ENCODE measurements around the gene PRKCH. TPM values are rescaled to one million over a fixed set of nuclear protein-coding genes. Genes with fewer than 3 reads are reported as not detected.
A peak's percentile ranks its signal among the peaks of the same experiment; 100 is the strongest.

The PRKCH gene
- total and polyA plus RNA-seq, 9 of the 15 experiments (the other 6 are each of a cell fraction or from before 2014, with no cell fraction given) = 0.61 to 4.4 (median 4.0) TPM

GRCh38 chr14:61563162-61563511, 241.8 kb downstream of the PRKCH start:
- Histone ChIP-seq H3K27ac (ENCODE audit: extremely low read depth, low read depth, low read length) (peak overlapping the region; percentile 81; the same call in 2 of the 3 replicates), H3K9me1 (ENCODE audit: control insufficient read depth, insufficient read depth, low read length) (no peaks in the 10 kb centered on the region), H3K9ac (ENCODE audit: insufficient read depth in 1 of 2, low read depth in 2 of 2, low read length in 2 of 2) (peak overlapping the region; percentile 43 to 57; a peak in 1 of 4 replicates), H3K79me2 (ENCODE audit: control insufficient read depth, insufficient read depth, low read length) (no peaks in the 10 kb centered on the region), H3K27me3 (ENCODE audit: control insufficient read depth in 2 of 2, insufficient read depth in 2 of 2, low read length in 2 of 2) (no peaks in the 10 kb centered on the region), H3K4me3 (no peak overlapping the region), H2AFZ (ENCODE audit: low read depth, low read length) (peak overlapping the region; percentile 74), H3K4me2 (ENCODE audit: insufficient read depth, low read length) (peak overlapping the region; percentile 5; the same call in 1 of the 2 replicates), H4K20me1 (replicated peaks; ENCODE audit: control insufficient read depth, insufficient read depth, low read length) (no peaks in the 10 kb centered on the region), H3K36me3 (ENCODE audit: control insufficient read depth, insufficient read depth, low read length) (no peaks in the 10 kb centered on the region), H3K9me3 (replicated peaks; ENCODE audit: control insufficient read depth, insufficient read depth, low read depth, low read length) (no peaks in the 10 kb centered on the region), H3K4me1 (replicated peaks in 1 of 2; ENCODE audit: control insufficient read depth in 2 of 2, insufficient read depth in 2 of 2, low read length in 2 of 2) (peaks cover 29 to 54% of the 10 kb centered on the region in 2 experiments)
- TF ChIP-seq FOSL1 (tag; conservative IDR thresholded peaks at IDR 0.05) (peak; percentile 35; the same call in 1 of the 2 replicates), BACH1 (tag; IDR thresholded peaks at IDR 0.05) (peak; percentile 35; the same call in 1 of the 2 replicates), TCF3 (CRISPR knock-in tag; IDR thresholded peaks at IDR 0.05) (no peak), ZNF318 (IDR thresholded peaks at IDR 0.05; ENCODE audit: borderline replicate concordance in 1 of 2, low read depth in 1 of 2) (0 out of 4 replicates have a peak, but pooled peaks of 1 of the 2 experiments have one; percentile 3), NR2C2 (CRISPR knock-in tag; IDR thresholded peaks at IDR 0.05) (no peak), NR2C2 (tag; IDR thresholded peaks at IDR 0.05) (0 out of 2 replicates have a peak, but pooled peaks have one; percentile 3), ZNF717 (CRISPR knock-in tag; IDR thresholded peaks at IDR 0.05) (no peak), MEF2D (tag; conservative IDR thresholded peaks at IDR 0.05; ENCODE audit: low read depth) (no peak), SMARCC2 (IDR thresholded peaks at IDR 0.05; ENCODE audit: low read depth) (no peak), ZNF354B (CRISPR knock-in tag; IDR thresholded peaks at IDR 0.05) (no peak), SMARCE1 (IDR thresholded peaks at IDR 0.05) (no peak), SMC3 (conservative IDR thresholded peaks at IDR 0.05; ENCODE audit: insufficient read depth, low read depth, low read length) (no peak)
- ATAC-seq = peak; percentile 6; the same call in 2 of the 3 replicates
- in situ Hi-C loops (cut with MboI) = no loop called here
- POLR2A ChIA-PET = interaction anchor here (0.6 to 1.5 kb wide), 9 partner anchors 9 to 174 kb away, joined by 3 to 13 read pairs (median 3); no protein-coding TSS in a partner anchor
- CTCF ChIA-PET (ENCODE audit: low intra/inter-chr PET ratio) = no interaction called here
- intact Hi-C loops (cut with micrococcal nuclease) = loop anchor here (5.0 kb wide), 1 partner anchor 134 kb away; the partner anchor contains the start of gene HIF1A
- no peak for FAIRE-seq
- BruUV-seq (replicated peaks) = no TSS peak
- 43% methylated on average over 4 of the region's 7 CpGs for WGBS (ENCODE audit: insufficient coverage, low coverage, missing lambda C conversion rate)
- DNase-seq (ENCODE audit: extremely low read depth in 1 of 4, low spot score in 3 of 4) = no peak
